HG03442 (cell line): ENCODE measurements around the gene ZNF436.
"Not testable (repeated sequence)": the region's sequence is repeated elsewhere in the genome, so short reads cannot be mapped to it uniquely, and the experiment has no call there.

Source experiments
- ATAC-seq: cut with Tn5 transposase; IDR thresholded peaks from one replicate; pipeline ENCODE4 v1.9.1; 2021; ENCODE audit warnings: mild to moderate bottlenecking, moderate library complexity; ENCODE audit not compliant: unreplicated experiment

ZNF436 gene

GRCh38 chr1:23330846-23331245, 38.8 kb downstream of the ZNF436 start:
- no peak for ATAC-seq

GRCh38 chr1:23325393-23325792, 44.2 kb downstream of the ZNF436 start:
- no peak for ATAC-seq

GRCh38 chr1:23322770-23323169, 46.9 kb downstream of the ZNF436 start:
- no peak for ATAC-seq

- ATAC-seq: not testable (repeated sequence)
Observed at GRCh38 chr1:23310280-23310679, 59.4 kb downstream of the ZNF436 start.
